Adrenal gland (tissue), 12 donors: ENCODE measurements around the gene NUDT4B. TPM values are rescaled to one million over a fixed set of nuclear protein-coding genes. Genes with fewer than 3 reads are reported as not detected.
"Not testable (repeated sequence)": the region's sequence is repeated elsewhere in the genome, so short reads cannot be mapped to it uniquely, and the experiment has no call there.

Experiments used
- DNase-seq, 7 donors: peaks; one replicate each; pipeline ENCODE4 v3.0.0-alpha.2; 2019 to 2020
- H3K27ac ChIP-seq, 5 donors: fragments of 200-600 bp; sonication (generic) in 4 of 5; 1 replicate in 3 of 5; 2 replicates in 2 of 5; pipeline versions ENCODE4 v1.5.1 to v1.8.0; 2016 to 2020; ENCODE audit warnings: mild to moderate bottlenecking in 1 of 5
- H3K27me3 ChIP-seq: fragments of 200-600 bp; 2 replicates; pipeline ENCODE4 v1.8.0; 2021
- H3K36me3 ChIP-seq, 2 donors: fragments of 200-600 bp; replicated peaks in 1 of 2; 1 replicate in 1 of 2; 2 replicates in 1 of 2; pipeline versions ENCODE4 v1.5.1 to v1.8.0; 2018 to 2022
- H3K4me1 ChIP-seq, 2 donors: fragments of 200-600 bp; replicated peaks in 1 of 2; 1 replicate in 1 of 2; 2 replicates in 1 of 2; pipeline versions ENCODE4 v1.5.1 to v1.8.0; 2018 to 2021
- H3K4me3 ChIP-seq, 4 donors: fragments of 200-600 bp; sonication (generic) in 3 of 4; one replicate each; pipeline ENCODE4 v1.5.1; 2016 to 2018
- H3K9me3 ChIP-seq, 3 donors: fragments of 200-600 bp; sonication (generic) in 1 of 3; replicated peaks in 1 of 3; 1 replicate in 2 of 3; 2 replicates in 1 of 3; pipeline versions ENCODE4 v1.5.1 to v1.8.0; 2016 to 2021
- WGBS, 4 donors: extraction: QIAGEN DNeasy Blood & Tissue Kit in 2 of 4; methylation state at CpG; one replicate each; pipeline versions ENCODE4 v1.1.5 to v1.1.7; 2013 to 2017; 5-methylcytosine and 5-hydroxymethylcytosine counted together
- intact Hi-C, 2 donors: fragments of 100-400 bp; cut with DNase I; formaldehyde crosslinking; loops; one replicate each; pipeline versions ENCODE4 v1.14.1 to v1.15.0; 2022 to 2023
- polyA plus RNA-seq, 3 donors: library from polyadenylated mRNA; stranded (reverse); fragments of 200-250 nt in 2 of 3; fragments of 350-450 nt in 1 of 3; fragmentation: Illumina TruSeq in 1 of 3; extraction: RNeasy Lipid Tissue Mini Kit (QIAGEN cat#74804) in 1 of 3; gene quantifications; one replicate each; pipeline ENCODE4 v1.2.3, GENCODE V29; 2013 to 2014
- total RNA-seq, 9 donors: library from RNA; depleted of rRNA in 4 of 9; stranded (reverse); fragments of >200 nt in 4 of 9; fragments of 120-200 nt in 1 of 9; fragmentation: NEBNext Ultra II Directional in 1 of 9; extraction: Animal tissue kit (Norgen Biotek cat#: 25700) in 1 of 9; gene quantifications; one replicate each; pipeline versions ENCODE4 v1.1.0 to v1.2.4, GENCODE V29; 2013 to 2023
- donor health status: healthy with polysubstance abuse.
- donor health status: Bipolar disorder and iron deficiency.
- donor health status: DM: yes; HTN: yes; CAD: no.
- donor health status: DM: no; HTN: no; CAD: no.
- donor health status: DM: no; HTN: no; CAD: no.
- donor health status: DM: yes; HTN: yes; CAD: no.

Gene NUDT4B
- total and polyA plus RNA-seq, 12 donors: 0.13 to 107 (median 21.7) TPM; not detected in 4

DNA sequence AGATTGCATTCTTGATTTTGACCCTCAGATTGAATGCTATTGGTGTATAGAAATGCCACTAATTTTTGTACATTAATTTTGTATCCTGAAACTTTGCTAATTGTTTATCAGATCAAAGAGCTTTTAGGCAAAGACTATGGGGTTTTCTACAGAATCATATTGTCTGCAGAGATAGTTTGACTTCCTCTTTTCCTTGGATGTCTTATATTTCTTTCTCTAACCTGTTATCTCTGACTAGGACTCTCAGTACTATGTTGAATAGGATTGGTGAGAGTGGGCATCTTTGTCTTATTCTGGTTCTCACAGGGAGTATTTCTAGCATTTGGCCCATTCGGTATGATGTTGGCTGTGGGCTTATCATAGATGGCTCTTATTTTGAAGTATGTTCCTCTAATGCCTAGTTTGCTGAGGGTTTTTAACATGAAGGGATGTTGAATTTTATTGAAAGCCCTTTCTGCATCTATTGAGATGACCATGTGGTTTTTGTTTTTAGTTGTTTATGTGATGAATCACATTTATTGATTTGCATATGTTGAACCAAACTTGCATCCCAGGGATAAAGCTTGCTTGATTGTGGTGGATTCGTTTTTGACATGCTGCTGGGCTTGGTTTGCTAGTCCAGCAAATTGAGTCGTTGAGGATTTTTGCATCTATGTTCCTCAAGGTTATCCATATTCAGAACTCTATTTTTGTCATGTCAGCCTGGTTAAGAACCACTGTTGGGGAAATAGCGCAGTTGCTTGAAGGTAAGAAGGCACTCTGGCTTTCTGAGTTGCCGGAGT is 16.9 kb downstream of the NUDT4B start:
- WGBS, 4 donors: no CpG with 5 or more reads among the region's 5 CpGs
- DNase-seq, H3K36me3 ChIP-seq, H3K27me3 ChIP-seq, H3K4me3 ChIP-seq, H3K9me3 ChIP-seq, intact Hi-C loops, H3K4me1 ChIP-seq, H3K27ac ChIP-seq: not testable (repeated sequence)

DNA sequence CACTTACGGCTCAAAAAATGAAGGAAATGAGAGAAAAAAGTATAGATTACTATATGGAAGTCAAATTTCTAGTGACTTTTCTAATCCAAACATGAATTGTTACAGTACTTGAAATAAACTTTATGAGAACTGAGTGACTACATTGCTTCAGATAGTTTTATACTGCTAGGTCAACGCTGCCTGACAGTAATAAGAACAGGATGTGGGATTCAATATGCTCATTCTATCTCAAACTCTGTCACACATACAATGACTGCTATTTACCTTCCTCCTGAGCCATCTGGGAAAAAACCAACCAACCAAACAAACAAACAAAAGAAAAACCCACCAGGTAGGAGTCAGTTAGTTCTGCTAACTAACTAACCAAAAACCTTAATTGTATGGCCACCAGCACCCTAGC is 20.0 kb downstream of the NUDT4B start:
- H3K27me3 ChIP-seq: not testable (repeated sequence)

DNA sequence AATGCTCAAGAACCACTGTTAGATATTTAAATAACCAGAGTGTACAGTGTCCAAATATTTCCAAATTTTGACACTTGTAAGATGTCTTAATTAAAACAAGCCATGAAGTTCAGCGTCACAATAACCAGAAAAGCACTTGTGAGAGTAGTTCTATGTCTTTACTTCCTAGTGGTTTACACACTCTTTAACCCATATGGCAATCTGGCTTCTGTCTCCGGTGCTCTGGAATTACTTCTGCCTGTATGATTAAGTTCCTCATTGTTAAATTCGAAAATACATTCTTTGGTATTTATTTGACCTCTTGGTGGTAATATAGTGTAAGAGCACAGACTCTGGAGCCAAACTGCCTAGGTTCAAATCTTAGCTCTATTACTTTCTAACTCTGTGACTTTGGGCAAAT is 20.9 kb downstream of the NUDT4B start:
- H3K4me1 ChIP-seq, H3K4me3 ChIP-seq, H3K27ac ChIP-seq, DNase-seq, H3K9me3 ChIP-seq, H3K27me3 ChIP-seq, H3K36me3 ChIP-seq, intact Hi-C loops: not testable (repeated sequence)
- WGBS, 4 donors: no CpG with 5 or more reads among the region's 3 CpGs

More for the DNA sequence above, 20.0 kb downstream of the NUDT4B start:
- H3K4me1 ChIP-seq, intact Hi-C loops, H3K27ac ChIP-seq, H3K36me3 ChIP-seq, DNase-seq, H3K4me3 ChIP-seq, H3K9me3 ChIP-seq: not testable (repeated sequence)
- no CpG with 5 or more reads among the region's 2 CpGs for WGBS, 4 donors

DNA sequence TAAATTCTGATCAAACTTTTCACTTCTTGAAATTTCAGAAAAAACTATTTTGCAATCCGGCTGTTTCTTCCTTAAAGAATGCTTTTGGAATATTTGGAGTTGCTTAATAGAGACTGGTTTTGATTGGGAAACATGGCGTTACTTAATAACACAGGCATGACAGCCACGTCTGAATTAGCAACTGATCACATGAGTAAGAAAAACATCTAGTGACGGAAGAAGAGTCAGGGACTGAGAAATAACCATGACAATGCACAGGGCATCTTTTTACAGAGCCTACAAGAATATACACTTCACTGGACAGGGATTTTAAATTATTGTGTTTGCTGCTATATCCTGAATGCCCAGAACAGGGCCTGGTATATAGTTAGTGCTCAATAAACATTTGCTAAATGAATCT is 25.1 kb downstream of the NUDT4B start:
- H3K36me3 ChIP-seq, intact Hi-C loops, H3K9me3 ChIP-seq, H3K27me3 ChIP-seq, H3K4me1 ChIP-seq, H3K27ac ChIP-seq, H3K4me3 ChIP-seq, DNase-seq: not testable (repeated sequence)
- WGBS, 4 donors: no CpG with 5 or more reads among the region's 4 CpGs

DNA sequence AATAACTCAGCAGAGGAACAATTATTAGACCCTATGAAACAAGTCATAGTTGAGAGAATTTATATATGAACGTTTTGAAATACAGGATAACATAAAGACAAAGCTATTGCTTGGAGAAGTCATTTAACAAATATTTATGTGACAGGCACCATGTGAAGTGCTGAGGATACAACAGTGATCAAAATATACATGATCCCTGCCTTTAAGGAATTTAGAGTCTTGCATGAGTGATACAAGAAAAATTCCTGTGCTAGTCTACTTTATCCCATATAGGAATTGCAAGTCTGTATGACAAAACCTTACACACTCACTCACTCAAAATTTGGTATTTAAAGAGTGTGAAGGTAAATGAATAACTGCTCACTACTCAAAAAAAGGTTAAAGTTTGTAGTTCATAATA is 25.5 kb downstream of the NUDT4B start:
- H3K9me3 ChIP-seq, DNase-seq, H3K4me1 ChIP-seq, intact Hi-C loops, H3K27me3 ChIP-seq, H3K36me3 ChIP-seq, H3K27ac ChIP-seq, H3K4me3 ChIP-seq: not testable (repeated sequence)
- WGBS, 4 donors: no CpG with 5 or more reads among the region's 1 CpG

DNA sequence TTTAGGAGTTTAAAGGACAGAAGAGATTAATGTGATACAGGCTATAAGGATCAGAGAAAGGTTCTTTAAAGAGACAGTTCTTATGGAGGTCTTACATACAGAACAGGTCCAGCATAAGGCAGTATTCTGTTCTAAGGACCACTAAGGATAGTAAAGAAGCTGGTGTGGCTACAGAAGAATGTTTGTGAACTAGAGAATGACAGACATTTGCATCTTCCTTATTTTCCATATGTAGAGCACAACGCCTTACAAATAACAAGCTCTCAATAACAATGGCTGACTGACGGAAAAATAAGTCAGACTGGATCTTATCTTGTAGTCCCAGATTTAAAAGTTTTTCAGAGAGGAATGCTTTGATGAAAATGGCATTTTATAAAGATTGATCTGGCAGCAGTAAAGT is 26.7 kb downstream of the NUDT4B start:
- H3K36me3 ChIP-seq, H3K9me3 ChIP-seq, H3K4me1 ChIP-seq, H3K4me3 ChIP-seq, H3K27ac ChIP-seq, intact Hi-C loops, H3K27me3 ChIP-seq, DNase-seq: not testable (repeated sequence)
- WGBS, 4 donors: no CpG with 5 or more reads among the region's 2 CpGs

DNA sequence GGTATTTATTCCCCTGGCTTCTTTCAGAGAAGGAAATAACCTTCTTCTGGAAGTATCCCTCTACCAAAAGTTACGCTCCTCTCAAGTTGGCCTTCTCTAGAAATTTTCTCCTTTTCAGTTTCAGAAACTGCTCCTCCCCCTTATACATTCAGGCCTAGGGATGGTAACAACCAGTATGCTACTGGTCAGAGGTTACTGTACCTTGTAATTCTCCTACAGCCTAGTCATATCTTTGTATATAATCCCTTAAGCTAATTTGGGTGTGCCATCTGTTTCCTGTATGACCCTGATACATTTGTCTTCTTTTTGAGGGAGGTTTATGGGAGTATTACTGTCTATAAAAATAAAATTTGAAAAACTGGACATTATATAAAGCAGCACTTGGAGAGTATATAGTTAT is 29.1 kb downstream of the NUDT4B start:
- H3K4me1 ChIP-seq, H3K4me3 ChIP-seq, H3K27ac ChIP-seq, DNase-seq, intact Hi-C loops, H3K9me3 ChIP-seq, H3K36me3 ChIP-seq, H3K27me3 ChIP-seq: not testable (repeated sequence)
- WGBS, 4 donors: no CpG with 5 or more reads among the region's 1 CpG

DNA sequence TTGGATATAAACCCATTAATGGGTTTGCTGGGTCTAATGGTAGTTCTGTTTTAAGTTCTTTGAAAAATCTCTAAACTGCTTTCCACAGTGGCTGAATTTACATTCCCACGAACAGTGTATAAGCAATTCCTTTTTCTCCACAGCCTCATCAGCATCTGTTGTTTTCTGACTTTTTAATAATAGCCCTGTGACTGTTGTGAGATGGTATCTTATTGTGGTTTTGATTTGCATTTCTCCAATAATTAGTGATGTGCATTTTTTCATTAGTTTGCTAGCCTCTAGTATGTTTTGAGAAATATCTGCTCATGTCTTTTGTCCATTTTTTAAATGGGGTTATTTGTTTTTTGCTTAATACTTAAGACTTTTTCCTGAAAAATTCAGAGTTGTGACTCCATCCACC is 31.8 kb downstream of the NUDT4B start:
- H3K27ac ChIP-seq, DNase-seq, H3K9me3 ChIP-seq, H3K4me1 ChIP-seq, intact Hi-C loops, H3K36me3 ChIP-seq, H3K4me3 ChIP-seq, H3K27me3 ChIP-seq: not testable (repeated sequence)
- WGBS, 4 donors: no CpG with 5 or more reads among the region's 1 CpG

DNA sequence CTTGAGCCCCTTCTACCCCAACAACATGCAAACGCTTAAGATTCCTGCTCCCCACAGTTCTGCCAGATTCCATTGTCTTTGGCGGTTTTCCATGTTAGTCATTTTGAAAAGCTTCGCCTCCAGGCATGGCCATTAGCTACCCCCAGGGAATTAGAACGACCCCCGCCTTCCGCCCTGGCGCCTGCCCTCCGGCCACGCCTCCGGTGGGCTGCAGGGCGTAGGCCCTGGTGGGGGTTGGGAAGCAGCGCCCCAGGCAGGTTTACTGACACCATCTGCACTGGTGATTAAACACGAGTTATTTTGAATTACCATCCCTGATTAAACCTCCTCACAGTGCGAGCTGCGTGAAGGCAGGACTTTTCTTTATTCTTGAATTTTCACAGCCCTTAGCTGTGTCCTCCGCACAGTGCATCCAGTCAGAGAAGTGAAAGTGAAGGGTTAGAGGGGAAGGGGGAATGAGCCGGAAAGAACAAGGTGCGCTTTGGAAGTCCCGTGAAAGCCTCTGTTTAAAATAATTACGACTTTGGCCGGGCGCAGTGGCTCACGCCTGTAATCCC is 43.0 kb downstream of the NUDT4B start:
- no CpG with 5 or more reads among the region's 23 CpGs for WGBS, 4 donors
- H3K4me1 ChIP-seq, H3K36me3 ChIP-seq, H3K4me3 ChIP-seq, H3K27ac ChIP-seq, H3K27me3 ChIP-seq, H3K9me3 ChIP-seq, DNase-seq, intact Hi-C loops: not testable (repeated sequence)

DNA sequence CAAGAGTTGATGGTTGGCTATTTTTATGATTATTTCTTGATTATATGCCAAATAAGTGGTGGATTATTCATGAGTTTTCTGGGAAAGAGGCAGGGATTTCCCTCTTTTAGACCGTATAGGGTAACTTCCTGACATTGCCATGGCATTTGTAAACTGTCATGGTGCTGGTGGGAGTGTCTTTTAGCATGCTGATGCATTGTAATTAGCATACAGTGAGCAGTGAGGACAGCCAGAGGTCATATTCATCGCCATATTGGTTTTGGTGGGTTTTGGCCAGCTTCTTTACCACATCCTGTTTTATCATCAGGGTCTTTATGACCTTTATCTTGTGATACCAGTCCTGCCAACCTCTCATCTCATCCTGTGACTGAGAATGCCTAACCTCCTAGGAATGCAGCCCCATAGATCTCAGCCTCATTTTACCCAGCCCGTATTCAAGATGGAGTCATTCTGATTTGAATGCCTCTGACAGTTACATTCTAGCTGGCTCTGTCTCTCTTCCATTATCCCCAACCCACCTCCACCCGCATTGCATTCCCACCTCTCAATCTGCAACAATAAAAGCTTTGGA is 45.3 kb downstream of the NUDT4B start:
- H3K4me3 ChIP-seq, DNase-seq, H3K4me1 ChIP-seq, H3K36me3 ChIP-seq, H3K27me3 ChIP-seq, intact Hi-C loops, H3K27ac ChIP-seq, H3K9me3 ChIP-seq: not testable (repeated sequence)
- no CpG with 5 or more reads among the region's 4 CpGs for WGBS, 4 donors
